ENCODE measurements around the gene ARL13A.

ARL13A gene

DNA sequence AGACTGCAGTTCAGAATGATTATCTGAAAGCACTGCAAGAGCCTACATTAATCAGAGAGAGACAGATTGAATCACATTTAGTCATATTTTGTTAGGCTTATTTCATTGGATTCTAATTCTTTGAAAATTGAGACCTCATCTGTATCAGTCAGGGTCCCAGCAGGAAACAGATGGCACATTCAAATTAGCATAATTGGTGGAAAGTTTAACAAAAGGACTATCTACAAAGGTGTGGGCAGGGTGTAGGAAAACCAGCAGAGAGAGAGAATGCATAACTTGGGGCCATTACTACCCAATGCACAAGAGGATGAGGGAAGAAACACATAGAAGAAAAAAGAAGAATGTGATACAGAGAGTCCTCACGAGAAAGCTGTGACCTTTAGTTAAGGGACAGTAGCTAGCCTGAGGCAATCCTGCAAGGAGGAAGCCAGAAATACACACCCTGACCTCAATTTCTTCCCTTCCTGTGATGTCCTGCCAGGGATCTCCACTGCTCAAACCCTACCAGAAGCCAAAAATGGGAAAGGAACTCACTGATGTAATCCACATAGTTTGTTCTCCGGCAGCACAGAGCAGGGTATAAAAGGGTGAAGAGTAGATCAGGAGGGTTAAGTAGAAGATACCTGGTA is 23.1 kb upstream of the ARL13A start:
- no peak for ATAC-seq (ENCODE audit: low read depth)
- no peaks in the 10 kb centered on the region for H3K4me1 ChIP-seq (ENCODE audit: insufficient read depth, poor library complexity, severe bottlenecking)
- H3K27ac ChIP-seq (ENCODE audit: poor library complexity, severe bottlenecking): no peak overlapping the region
- no peak for DNase-seq (ENCODE audit: low spot score)
- H3K36me3 ChIP-seq (ENCODE audit: low read depth): no peaks in the 10 kb centered on the region
- TF ChIP-seq, protein P1, sequence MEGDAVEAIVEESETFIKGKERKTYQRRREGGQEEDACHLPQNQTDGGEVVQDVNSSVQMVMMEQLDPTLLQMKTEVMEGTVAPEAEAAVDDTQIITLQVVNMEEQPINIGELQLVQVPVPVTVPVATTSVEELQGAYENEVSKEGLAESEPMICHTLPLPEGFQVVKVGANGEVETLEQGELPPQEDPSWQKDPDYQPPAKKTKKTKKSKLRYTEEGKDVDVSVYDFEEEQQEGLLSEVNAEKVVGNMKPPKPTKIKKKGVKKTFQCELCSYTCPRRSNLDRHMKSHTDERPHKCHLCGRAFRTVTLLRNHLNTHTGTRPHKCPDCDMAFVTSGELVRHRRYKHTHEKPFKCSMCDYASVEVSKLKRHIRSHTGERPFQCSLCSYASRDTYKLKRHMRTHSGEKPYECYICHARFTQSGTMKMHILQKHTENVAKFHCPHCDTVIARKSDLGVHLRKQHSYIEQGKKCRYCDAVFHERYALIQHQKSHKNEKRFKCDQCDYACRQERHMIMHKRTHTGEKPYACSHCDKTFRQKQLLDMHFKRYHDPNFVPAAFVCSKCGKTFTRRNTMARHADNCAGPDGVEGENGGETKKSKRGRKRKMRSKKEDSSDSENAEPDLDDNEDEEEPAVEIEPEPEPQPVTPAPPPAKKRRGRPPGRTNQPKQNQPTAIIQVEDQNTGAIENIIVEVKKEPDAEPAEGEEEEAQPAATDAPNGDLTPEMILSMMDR (IDR thresholded peaks at IDR 0.05; ENCODE audit: poor library complexity, severe bottlenecking): no peak
- no peaks in the 10 kb centered on the region for H3K27me3 ChIP-seq (ENCODE audit: insufficient read depth, poor library complexity, severe bottlenecking)
- H3K9me3 ChIP-seq (ENCODE audit: severe bottlenecking): no peaks in the 10 kb centered on the region
- H3K4me3 ChIP-seq (ENCODE audit: severe bottlenecking): no peak overlapping the region

DNA sequence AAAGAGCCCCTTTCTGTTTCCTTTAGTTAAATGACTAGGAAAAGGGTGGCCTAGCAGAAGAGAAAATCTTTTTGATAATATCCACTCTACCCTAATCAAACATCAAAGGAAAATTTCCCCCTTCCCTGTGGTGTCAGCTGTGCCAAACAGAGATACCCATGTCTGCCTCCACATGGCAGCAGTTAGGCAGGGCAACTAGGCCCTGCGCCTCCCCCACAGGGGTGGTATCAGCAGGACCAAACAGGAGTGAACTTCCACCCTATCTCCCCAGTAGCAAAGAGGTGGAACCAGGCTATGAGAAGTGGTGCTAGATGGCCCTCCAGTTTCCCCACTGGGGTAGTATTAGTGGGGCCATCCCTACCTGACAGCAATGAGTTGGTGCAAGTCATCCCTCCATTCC is 21.0 kb upstream of the ARL13A start:
- no peak for ATAC-seq (ENCODE audit: low read depth)
- Histone ChIP-seq H3K4me3 (ENCODE audit: severe bottlenecking) (no peak overlapping the region), H3K9me3 (ENCODE audit: severe bottlenecking) (no peaks in the 10 kb centered on the region), H3K36me3 (ENCODE audit: low read depth) (no peaks in the 10 kb centered on the region), H3K27me3 (ENCODE audit: insufficient read depth, poor library complexity, severe bottlenecking) (no peaks in the 10 kb centered on the region), H3K27ac (ENCODE audit: poor library complexity, severe bottlenecking) (no peak overlapping the region), H3K4me1 (ENCODE audit: insufficient read depth, poor library complexity, severe bottlenecking) (no peaks in the 10 kb centered on the region)
- TF ChIP-seq, protein P1 (IDR thresholded peaks at IDR 0.05; ENCODE audit: poor library complexity, severe bottlenecking): no peak
- no peak for DNase-seq (ENCODE audit: low spot score)

DNA sequence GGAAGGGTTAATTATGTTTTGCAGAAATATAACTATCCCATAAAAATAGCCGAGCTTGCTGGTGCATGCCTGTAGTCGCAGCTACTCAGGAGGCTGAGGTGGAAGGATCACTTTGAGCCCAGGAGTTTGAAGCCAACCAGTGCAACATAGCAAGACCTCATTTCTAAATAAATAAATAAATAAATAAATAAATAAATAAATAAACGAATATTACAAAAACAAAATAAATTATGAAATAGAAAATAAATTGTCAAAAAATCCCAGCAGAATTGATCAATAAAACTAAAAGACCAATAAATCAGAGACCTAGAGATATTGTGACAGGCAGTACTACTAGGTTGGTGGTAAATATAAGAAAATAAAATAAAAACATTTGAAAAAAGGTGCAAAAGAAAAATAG is 6.7 kb upstream of the ARL13A start:
- TF ChIP-seq, protein P1 (IDR thresholded peaks at IDR 0.05; ENCODE audit: poor library complexity, severe bottlenecking): no peak
- Histone ChIP-seq H3K9me3 (ENCODE audit: severe bottlenecking) (no peaks in the 10 kb centered on the region), H3K27me3 (ENCODE audit: insufficient read depth, poor library complexity, severe bottlenecking) (no peaks in the 10 kb centered on the region), H3K27ac (ENCODE audit: poor library complexity, severe bottlenecking) (no peak overlapping the region), H3K4me1 (ENCODE audit: insufficient read depth, poor library complexity, severe bottlenecking) (no peaks in the 10 kb centered on the region), H3K4me3 (ENCODE audit: severe bottlenecking) (no peak overlapping the region), H3K36me3 (ENCODE audit: low read depth) (no peaks in the 10 kb centered on the region)
- no peak for DNase-seq (ENCODE audit: low spot score)
- ATAC-seq (ENCODE audit: low read depth): no peak

DNA sequence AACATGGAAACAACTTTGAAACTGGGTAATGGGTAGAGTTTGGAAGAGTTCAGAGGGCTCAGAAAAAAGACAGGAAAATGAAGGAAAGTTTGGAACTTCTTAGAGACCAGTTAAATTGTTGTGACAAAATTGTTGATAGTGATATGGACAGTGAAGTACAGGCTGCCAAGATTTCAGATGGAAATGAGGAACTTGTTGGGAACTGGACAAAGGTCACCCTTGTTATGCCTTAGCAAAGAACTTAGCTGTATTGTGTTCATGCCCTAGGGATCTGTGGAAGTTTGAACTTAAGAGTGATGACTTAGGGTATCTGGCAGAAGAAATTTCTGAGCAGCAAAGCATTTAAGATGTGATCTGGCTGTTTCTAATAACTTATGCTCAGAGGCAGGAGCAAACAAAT is 5.1 kb upstream of the ARL13A start:
- ATAC-seq (ENCODE audit: low read depth): no peak
- Histone ChIP-seq H3K36me3 (ENCODE audit: low read depth) (no peaks in the 10 kb centered on the region), H3K9me3 (ENCODE audit: severe bottlenecking) (no peaks in the 10 kb centered on the region), H3K4me1 (ENCODE audit: insufficient read depth, poor library complexity, severe bottlenecking) (no peaks in the 10 kb centered on the region), H3K27me3 (ENCODE audit: insufficient read depth, poor library complexity, severe bottlenecking) (no peaks in the 10 kb centered on the region), H3K27ac (ENCODE audit: poor library complexity, severe bottlenecking) (no peak overlapping the region), H3K4me3 (ENCODE audit: severe bottlenecking) (no peak overlapping the region)
- TF ChIP-seq, protein P1 (IDR thresholded peaks at IDR 0.05; ENCODE audit: poor library complexity, severe bottlenecking): no peak
- DNase-seq (ENCODE audit: low spot score): no peak

DNA sequence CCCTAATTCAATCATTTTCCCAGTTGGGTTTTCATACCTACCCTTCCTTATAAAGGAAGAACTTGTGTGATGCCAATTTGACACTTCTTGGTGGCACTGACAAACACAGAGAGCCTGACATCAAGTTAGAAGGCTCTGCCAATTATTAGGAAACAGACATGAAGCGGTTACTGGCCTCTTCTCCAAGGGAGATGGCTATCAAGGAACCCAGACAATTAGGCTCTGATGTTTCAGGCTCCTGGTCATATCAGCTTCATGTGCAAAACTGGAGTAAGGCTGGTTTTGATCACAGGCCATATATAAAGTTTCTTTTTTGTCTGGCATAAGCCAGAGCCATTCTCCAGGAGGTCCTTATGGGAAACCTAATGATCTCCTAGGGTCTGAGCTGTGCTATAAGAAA is 428 bp downstream of the ARL13A start:
- no peak for ATAC-seq (ENCODE audit: low read depth)
- H3K9me3 ChIP-seq (ENCODE audit: severe bottlenecking): no peaks in the 10 kb centered on the region
- no peaks in the 10 kb centered on the region for H3K36me3 ChIP-seq (ENCODE audit: low read depth)
- TF ChIP-seq, protein P1 (IDR thresholded peaks at IDR 0.05; ENCODE audit: poor library complexity, severe bottlenecking): no peak
- DNase-seq (ENCODE audit: low spot score): no peak
- H3K4me1 ChIP-seq (ENCODE audit: insufficient read depth, poor library complexity, severe bottlenecking): no peaks in the 10 kb centered on the region
- H3K27ac ChIP-seq (ENCODE audit: poor library complexity, severe bottlenecking): no peak overlapping the region
- no peak overlapping the region for H3K4me3 ChIP-seq (ENCODE audit: severe bottlenecking)
- no peaks in the 10 kb centered on the region for H3K27me3 ChIP-seq (ENCODE audit: insufficient read depth, poor library complexity, severe bottlenecking)
